Left lung (tissue), 10 donors: Measurements from ENCODE around the gene PLA2G4C. TPM values are rescaled to one million over a fixed set of nuclear protein-coding genes. Genes with fewer than 3 reads are reported as not detected.

ENCODE experiments used
- ATAC-seq: fragments of 200-7000 bp; cut with Tn5 transposase; one replicate; pipeline ENCODE4 v1.9.1; 2020; ENCODE audit warnings: moderate library complexity
- DNase-seq, 4 donors: peaks; one replicate each; pipeline ENCODE4 v3.0.0-alpha.2; 2013 to 2020
- H3K27ac ChIP-seq, 2 donors: fragments of 200-600 bp; sonication (generic) in 1 of 2; one replicate each; pipeline versions ENCODE4 v1.5.0 to v1.8.0; 2020 to 2021
- H3K27me3 ChIP-seq, 2 donors: fragments of 200-600 bp; sonication (generic) in 1 of 2; one replicate each; pipeline versions ENCODE4 v1.5.0 to v1.8.0; 2020 to 2021
- H3K36me3 ChIP-seq, 2 donors: fragments of 200-600 bp; sonication (generic) in 1 of 2; one replicate each; pipeline versions ENCODE4 v1.5.0 to v1.8.0; 2020 to 2021
- H3K4me1 ChIP-seq, 2 donors: fragments of 200-600 bp; one replicate each; pipeline ENCODE4 v1.8.0; 2021
- H3K4me3 ChIP-seq, 2 donors: fragments of 200-600 bp; sonication (generic) in 1 of 2; one replicate each; pipeline versions ENCODE4 v1.5.0 to v1.8.0; 2020 to 2021; ENCODE audit warnings: mild to moderate bottlenecking in 1 of 2
- H3K9me3 ChIP-seq, 2 donors: fragments of 200-600 bp; sonication (generic) in 1 of 2; one replicate each; pipeline versions ENCODE4 v1.5.0 to v1.8.0; 2020 to 2021
- CTCF ChIP-seq, 2 donors: fragments of 200-600 bp; sonication (generic) in 1 of 2; IDR thresholded peaks; one replicate each; pipeline versions ENCODE4 v1.5.0 to v1.8.0; 2021; ENCODE audit warnings: antibody characterized with exemption in 2 of 2
- intact Hi-C, 2 donors: fragments of 100-400 bp; cut with DNase I; formaldehyde crosslinking; loops; one replicate each; pipeline versions ENCODE4 v1.11.2 to v1.14.2; 2022
- polyA plus RNA-seq, 6 donors: library from polyadenylated mRNA; unstranded; fragments of 120-200 nt; gene quantifications; one replicate each; pipeline ENCODE4 v1.2.1, GENCODE V29; 2013; ENCODE audit not compliant: insufficient read length in 6 of 6
- total RNA-seq, 2 donors: library from RNA; stranded (reverse); fragmentation: NEBNext Ultra II Directional; extraction: Animal tissue kit (Norgen Biotek cat#: 25700); gene quantifications; one replicate each; pipeline ENCODE4 v1.2.1, GENCODE V29; 2021
- donor health status: DM: no; HTN: yes; CAD: no.
- donor health status: DM: no; HTN: no; CAD: no.

PLA2G4C gene
- total and polyA plus RNA-seq, 8 donors = 6.6 to 17.3 (median 10.7) TPM

GRCh38 chr19:48136547-48136946 is 25.9 kb upstream of the PLA2G4C start:
- no peaks in the 10 kb centered on the region for H3K27me3 ChIP-seq
- H3K4me1 ChIP-seq = no peaks in the 10 kb centered on the region
- intact Hi-C loops = no loop called here
- no peak for DNase-seq
- no peak overlapping the region for H3K4me3 ChIP-seq
- no peak for TF ChIP-seq CTCF (IDR thresholded peaks at IDR 0.05)
- no peak for ATAC-seq
- H3K27ac ChIP-seq = no peak overlapping the region
- H3K36me3 ChIP-seq = peaks cover 0 to 49% of the 10 kb centered on the region in 2 donors
- no peaks in the 10 kb centered on the region for H3K9me3 ChIP-seq

GRCh38 chr19:48135411-48135810 is 24.8 kb upstream of the PLA2G4C start:
- intact Hi-C loops = no loop called here
- DNase-seq = no peak
- H3K4me3 ChIP-seq = no peak overlapping the region
- no peaks in the 10 kb centered on the region for H3K4me1 ChIP-seq
- no peaks in the 10 kb centered on the region for H3K9me3 ChIP-seq
- H3K36me3 ChIP-seq = peaks cover 0 to 53% of the 10 kb centered on the region in 2 donors
- no peak for ATAC-seq
- TF ChIP-seq CTCF (IDR thresholded peaks at IDR 0.05) = no peak
- no peak overlapping the region for H3K27ac ChIP-seq
- H3K27me3 ChIP-seq = no peaks in the 10 kb centered on the region

- intact Hi-C loops = no loop called here
- ATAC-seq (no peak), DNase-seq (no peak)
- Histone ChIP-seq H3K36me3 (peaks cover 0 to 57% of the 10 kb centered on the region in 2 donors), H3K27me3 (no peaks in the 10 kb centered on the region), H3K27ac (no peak overlapping the region), H3K4me3 (no peak overlapping the region), H3K9me3 (no peaks in the 10 kb centered on the region), H3K4me1 (no peaks in the 10 kb centered on the region)
- no peak for TF ChIP-seq CTCF (IDR thresholded peaks at IDR 0.05)
Measured at GRCh38 chr19:48133094-48133493, 22.5 kb upstream of the PLA2G4C start.

- no peak for TF ChIP-seq CTCF (IDR thresholded peaks at IDR 0.05)
- no peak overlapping the region for H3K4me3 ChIP-seq
- peaks cover 0 to 78% of the 10 kb centered on the region in 2 donors for H3K36me3 ChIP-seq
- ATAC-seq (no peak), DNase-seq (no peak)
- H3K4me1 ChIP-seq = peaks cover 0 to 12% of the 10 kb centered on the region in 2 donors
- no peaks in the 10 kb centered on the region for H3K9me3 ChIP-seq
- intact Hi-C loops = no loop called here
- H3K27me3 ChIP-seq = no peaks in the 10 kb centered on the region
- H3K27ac ChIP-seq = no peak overlapping the region
Measured at GRCh38 chr19:48127561-48127960, 16.9 kb upstream of the PLA2G4C start.

GRCh38 chr19:48123907-48124651 is 13.5 kb upstream of the PLA2G4C start:
- Histone ChIP-seq H3K27ac (no peak overlapping the region), H3K36me3 (peaks cover 0 to 61% of the 10 kb centered on the region in 2 donors), H3K9me3 (no peaks in the 10 kb centered on the region), H3K4me3 (no peak overlapping the region), H3K4me1 (peaks cover 0 to 16% of the 10 kb centered on the region in 2 donors), H3K27me3 (no peaks in the 10 kb centered on the region)
- ATAC-seq = no peak
- no peak for TF ChIP-seq CTCF (IDR thresholded peaks at IDR 0.05)
- intact Hi-C loops = no loop called here
- no peak for DNase-seq
